HepG2 (cell line): Measurements from ENCODE around the gene IGF2BP3. TPM values are rescaled to one million over a fixed set of nuclear protein-coding genes. Genes with fewer than 3 reads are reported as not detected.

Experiments
- ARID3A ChIP-seq: IDR thresholded peaks from 2 replicates; pipeline ENCODE4 v1.6.1; 2012; ENCODE audit warnings: low read depth, low read length, improper control_type of control experiment
- BCL6 ChIP-seq: IDR thresholded peaks from 2 replicates; pipeline ENCODE4 v1.6.1; 2016; ENCODE audit warnings: missing genetic modification reagents, missing compliant biosample characterization
- BRCA1 ChIP-seq: sonication (generic); formaldehyde crosslinking; IDR thresholded peaks from 2 replicates; pipeline ENCODE4 v1.4.0; 2020; ENCODE audit warnings: missing genetic modification reagents
- HDAC2 ChIP-seq: sonication (generic); formaldehyde crosslinking; IDR thresholded peaks from 2 replicates; pipeline ENCODE4 v1.4.0; 2020; ENCODE audit warnings: missing genetic modification reagents
- HNF1A ChIP-seq, 2 experiments: sonication (generic) in 1 of 2; formaldehyde crosslinking in 1 of 2; IDR thresholded peaks; 2 replicates each; pipeline versions ENCODE4 v1.4.0 to v1.6.1; 2016 to 2020; ENCODE audit warnings: borderline replicate concordance in 1 of 2, low read depth in 1 of 2, mild to moderate bottlenecking in 1 of 2, missing genetic modification reagents in 1 of 2
- HOXA5 ChIP-seq: sonication (generic); formaldehyde crosslinking; IDR thresholded peaks from 2 replicates; pipeline ENCODE4 v1.4.0; 2020; ENCODE audit warnings: missing genetic modification reagents
- RCOR2 ChIP-seq: IDR thresholded peaks from 2 replicates; pipeline ENCODE4 v1.6.1; 2016; ENCODE audit warnings: missing biosample characterization, missing genetic modification reagents
- ZFP82 ChIP-seq: sonication (generic); formaldehyde crosslinking; IDR thresholded peaks from 2 replicates; pipeline ENCODE4 v1.5.1; 2020; ENCODE audit warnings: mild to moderate bottlenecking, missing genetic modification reagents, borderline replicate concordance
- ZNF678 ChIP-seq: sonication (generic); formaldehyde crosslinking; IDR thresholded peaks from 2 replicates; pipeline ENCODE4 v1.4.0; 2020; ENCODE audit warnings: mild to moderate bottlenecking, missing genetic modification reagents
- ZSCAN21 ChIP-seq: sonication (generic); formaldehyde crosslinking; IDR thresholded peaks from 2 replicates; pipeline ENCODE4 v1.8.0; 2022; ENCODE audit warnings: mild to moderate bottlenecking, missing genetic modification reagents, moderate library complexity, borderline replicate concordance
- polyA plus RNA-seq, 8 experiments: library from polyadenylated mRNA; depleted of rRNA in 3 of 8; stranded (reverse) in 7 of 8; unstranded in 1 of 8; fragments of >200 nt; fragmentation: Illumina TruSeq in 4 of 8; extraction: Trizol in 4 of 8; gene quantifications; 2 replicates each; pipeline versions ENCODE4 v1.2.1 to v1.2.3, GENCODE V29; 2011 to 2016; ENCODE audit warnings: low read depth in 4 of 8, missing spikeins in 1 of 8, mixed read lengths in 1 of 8; ENCODE audit not compliant: insufficient read depth in 1 of 8
- total RNA-seq, 5 experiments: library from RNA; depleted of rRNA; stranded (reverse); fragments of >200 nt; fragmentation: Illumina TruSeq; extraction: Trizol; gene quantifications; 2 replicates each; pipeline ENCODE4 v1.2.3, GENCODE V29; 2016; ENCODE audit warnings: low read depth in 1 of 5
- TF ChIP-seq, protein P1 (sequence below), 2 experiments: sonication (generic) in 1 of 2; formaldehyde crosslinking in 1 of 2; IDR thresholded peaks; 2 replicates each; pipeline versions ENCODE4 v1.6.1 to v1.9.0; 2014 to 2022; ENCODE audit warnings: antibody characterized with exemption in 1 of 2, borderline replicate concordance in 1 of 2, inconsistent platforms in 1 of 2, low read depth in 1 of 2, missing genetic modification reagents in 1 of 2
- TF ChIP-seq, protein P2 (sequence below): sonication (generic); formaldehyde crosslinking; IDR thresholded peaks from 2 replicates; pipeline ENCODE4 v1.4.0; 2020; ENCODE audit warnings: low read depth, mild to moderate bottlenecking, missing genetic modification reagents
- TF ChIP-seq, protein P3 (sequence below), 2 experiments: fragments of 450-650 bp in 1 of 2; sonication (generic) in 1 of 2; formaldehyde crosslinking; IDR thresholded peaks; 2 replicates each; pipeline versions ENCODE4 v1.5.0 to v1.8.0; 2020 to 2022; ENCODE audit warnings: mild to moderate bottlenecking in 1 of 2, missing genetic modification reagents in 1 of 2

IGF2BP3 gene
- total and polyA plus RNA-seq, 2 of the 13 experiments (the other 11 are each of a cell fraction or from before 2014, with no cell fraction given): 37.7 to 39.5 TPM

DNA sequence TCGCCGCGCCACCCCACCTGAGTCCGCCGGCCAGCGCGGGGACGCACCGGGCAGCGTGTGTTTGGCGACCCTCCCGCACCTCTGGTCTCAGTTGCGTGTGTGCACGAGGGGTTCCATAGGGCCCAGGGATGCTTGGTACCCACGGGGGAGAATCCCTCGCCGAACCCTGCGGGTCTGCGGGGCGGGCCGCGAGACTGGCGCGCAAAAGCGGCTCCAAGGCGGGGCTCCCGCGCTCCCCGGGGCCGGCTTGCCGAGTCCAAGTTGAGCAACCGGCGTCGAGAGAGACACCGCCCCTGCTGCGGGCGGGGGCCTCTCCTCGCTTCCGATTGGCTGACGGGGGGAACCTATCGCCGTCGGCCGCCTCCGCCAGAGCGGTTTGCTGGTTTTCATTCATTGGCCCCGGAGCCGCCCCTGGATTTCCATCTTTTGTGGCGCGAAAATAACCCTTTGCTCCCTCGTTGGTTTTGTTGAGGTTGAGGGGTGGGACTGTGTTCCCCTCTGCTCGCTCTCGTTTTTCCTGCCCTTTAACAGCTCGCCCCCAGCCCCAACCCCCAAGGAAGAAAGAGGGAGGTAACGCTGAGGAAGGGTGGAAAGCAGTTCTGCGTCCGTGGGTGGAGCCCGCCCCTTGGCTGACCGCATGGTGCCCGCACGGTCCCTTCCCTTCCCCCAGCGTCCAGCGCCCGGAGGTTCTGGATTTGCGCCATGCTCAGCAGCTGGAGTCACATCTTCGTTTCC is 4.0 kb upstream of the IGF2BP3 start (continued):
- peak; percentile 29 for TF ChIP-seq HDAC2 (CRISPR knock-in tag)
- TF ChIP-seq, protein P1, sequence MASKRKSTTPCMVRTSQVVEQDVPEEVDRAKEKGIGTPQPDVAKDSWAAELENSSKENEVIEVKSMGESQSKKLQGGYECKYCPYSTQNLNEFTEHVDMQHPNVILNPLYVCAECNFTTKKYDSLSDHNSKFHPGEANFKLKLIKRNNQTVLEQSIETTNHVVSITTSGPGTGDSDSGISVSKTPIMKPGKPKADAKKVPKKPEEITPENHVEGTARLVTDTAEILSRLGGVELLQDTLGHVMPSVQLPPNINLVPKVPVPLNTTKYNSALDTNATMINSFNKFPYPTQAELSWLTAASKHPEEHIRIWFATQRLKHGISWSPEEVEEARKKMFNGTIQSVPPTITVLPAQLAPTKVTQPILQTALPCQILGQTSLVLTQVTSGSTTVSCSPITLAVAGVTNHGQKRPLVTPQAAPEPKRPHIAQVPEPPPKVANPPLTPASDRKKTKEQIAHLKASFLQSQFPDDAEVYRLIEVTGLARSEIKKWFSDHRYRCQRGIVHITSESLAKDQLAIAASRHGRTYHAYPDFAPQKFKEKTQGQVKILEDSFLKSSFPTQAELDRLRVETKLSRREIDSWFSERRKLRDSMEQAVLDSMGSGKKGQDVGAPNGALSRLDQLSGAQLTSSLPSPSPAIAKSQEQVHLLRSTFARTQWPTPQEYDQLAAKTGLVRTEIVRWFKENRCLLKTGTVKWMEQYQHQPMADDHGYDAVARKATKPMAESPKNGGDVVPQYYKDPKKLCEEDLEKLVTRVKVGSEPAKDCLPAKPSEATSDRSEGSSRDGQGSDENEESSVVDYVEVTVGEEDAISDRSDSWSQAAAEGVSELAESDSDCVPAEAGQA (IDR thresholded peaks at IDR 0.05; ENCODE audit: low read depth): no peak
- TF ChIP-seq, protein P1 (CRISPR knock-in tag; IDR thresholded peaks at IDR 0.05; ENCODE audit: borderline replicate concordance): peak; percentile 45; the same call in 1 of the 2 replicates
- TF ChIP-seq BCL6 (CRISPR knock-in tag): peak; percentile 53
- TF ChIP-seq HOXA5 (CRISPR knock-in tag): peak; percentile 68
- no peak; the same call in 1 of the 2 replicates for TF ChIP-seq ZSCAN21 (CRISPR knock-in tag)
- peak; percentile 84; the same call in 1 of the 2 replicates for TF ChIP-seq ZNF678 (CRISPR knock-in tag)
- TF ChIP-seq RCOR2: no peak; the same call in 1 of the 2 replicates
- TF ChIP-seq, protein P2, sequence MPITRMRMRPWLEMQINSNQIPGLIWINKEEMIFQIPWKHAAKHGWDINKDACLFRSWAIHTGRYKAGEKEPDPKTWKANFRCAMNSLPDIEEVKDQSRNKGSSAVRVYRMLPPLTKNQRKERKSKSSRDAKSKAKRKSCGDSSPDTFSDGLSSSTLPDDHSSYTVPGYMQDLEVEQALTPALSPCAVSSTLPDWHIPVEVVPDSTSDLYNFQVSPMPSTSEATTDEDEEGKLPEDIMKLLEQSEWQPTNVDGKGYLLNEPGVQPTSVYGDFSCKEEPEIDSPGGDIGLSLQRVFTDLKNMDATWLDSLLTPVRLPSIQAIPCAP: no peak
- TF ChIP-seq BRCA1 (CRISPR knock-in tag): peak; percentile 77
- TF ChIP-seq, protein P3, sequence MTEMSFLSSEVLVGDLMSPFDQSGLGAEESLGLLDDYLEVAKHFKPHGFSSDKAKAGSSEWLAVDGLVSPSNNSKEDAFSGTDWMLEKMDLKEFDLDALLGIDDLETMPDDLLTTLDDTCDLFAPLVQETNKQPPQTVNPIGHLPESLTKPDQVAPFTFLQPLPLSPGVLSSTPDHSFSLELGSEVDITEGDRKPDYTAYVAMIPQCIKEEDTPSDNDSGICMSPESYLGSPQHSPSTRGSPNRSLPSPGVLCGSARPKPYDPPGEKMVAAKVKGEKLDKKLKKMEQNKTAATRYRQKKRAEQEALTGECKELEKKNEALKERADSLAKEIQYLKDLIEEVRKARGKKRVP (CRISPR knock-in tag; IDR thresholded peaks at IDR 0.05): peak in 1 of 2 experiments; percentile 70; a peak in 2 of 4 replicates
- no peak for TF ChIP-seq HNF1A (IDR thresholded peaks at IDR 0.05; ENCODE audit: low read depth)
- no peak; the same call in 1 of the 2 replicates for TF ChIP-seq HNF1A (CRISPR knock-in tag; IDR thresholded peaks at IDR 0.05; ENCODE audit: borderline replicate concordance)
- no peak for TF ChIP-seq ZFP82 (CRISPR knock-in tag)
- TF ChIP-seq ARID3A: 0 out of 2 replicates have a peak, but pooled peaks have one; percentile 7
